PC-3 (cell line): ENCODE measurements around the gene RTP1. TPM values are rescaled to one million over a fixed set of nuclear protein-coding genes. Genes with fewer than 3 reads are reported as not detected.
A peak's percentile ranks its signal among the peaks of the same experiment; 100 is the strongest.

Experiments
- ATAC-seq: fragments of 200-7000 bp; cut with Tn5 transposase; 2 replicates; pipeline ENCODE4 v1.9.1; 2020; ENCODE audit warnings: mild to moderate bottlenecking, moderate library complexity
- BruUV-seq: library from RNA; stranded (reverse); fragments of 400-500 nt; replicated peaks from 2 replicates; lab custom pipeline; 2021; lab: Mats Ljungman, UMichigan
- CTCF ChIA-PET: fragments of 300-600 bp; sonication (Branson Sonifier 250); formaldehyde crosslinking; loops from one replicate; lab custom pipeline; 2022; ENCODE audit warnings: antibody characterized with exemption; lab: Charles Lee
- POLR2A ChIA-PET: fragments of 300-600 bp; sonication (Branson Sonifier 250); formaldehyde crosslinking; loops from one replicate; lab custom pipeline; 2022; ENCODE audit warnings: antibody characterized with exemption; ENCODE audit not compliant: unreplicated experiment; lab: Charles Lee
- DNase-seq: peaks from one replicate; pipeline ENCODE4 v3.0.0-alpha.2; 2015
- H2AFZ ChIP-seq: fragments of 300-600 bp; sonication (generic); 2 replicates; pipeline ENCODE4 v1.6.0; 2016; ENCODE audit warnings: antibody characterized with exemption, low read length
- H3F3A ChIP-seq: fragments of 300-600 bp; sonication (generic); one replicate; pipeline ENCODE4 v1.6.0; 2017; ENCODE audit warnings: antibody characterized with exemption, low read length, control low read depth, mild to moderate bottlenecking; ENCODE audit not compliant: unreplicated experiment
- H3K27ac ChIP-seq: fragments of 300-600 bp; sonication (generic); 2 replicates; pipeline ENCODE4 v1.5.1; 2016; ENCODE audit warnings: mild to moderate bottlenecking, low read length
- H3K27me3 ChIP-seq: fragments of 300-600 bp; sonication (generic); 2 replicates; pipeline ENCODE4 v1.6.1; 2016; ENCODE audit warnings: low read length, mixed read lengths
- H3K36me3 ChIP-seq: fragments of 300-600 bp; sonication (generic); 2 replicates; pipeline ENCODE4 v1.6.1; 2016; ENCODE audit warnings: low read depth, mixed run types, low read length, mixed read lengths
- H3K4me1 ChIP-seq: fragments of 300-600 bp; sonication (generic); 2 replicates; pipeline ENCODE4 v1.5.1; 2016; ENCODE audit warnings: low read length; ENCODE audit not compliant: insufficient read depth
- H3K4me2 ChIP-seq: fragments of 300-600 bp; sonication (generic); 2 replicates; pipeline ENCODE4 v1.6.0; 2016; ENCODE audit warnings: low read length
- H3K4me3 ChIP-seq: fragments of 300-600 bp; sonication (generic); 2 replicates; pipeline ENCODE4 v1.5.1; 2016; ENCODE audit warnings: mild to moderate bottlenecking, low read length, mixed read lengths
- H3K79me2 ChIP-seq: fragments of 300-600 bp; sonication (generic); 2 replicates; pipeline ENCODE4 v1.6.1; 2017; ENCODE audit warnings: low read length, mixed read lengths
- H3K9ac ChIP-seq: fragments of 300-600 bp; sonication (generic); 2 replicates; pipeline ENCODE4 v1.6.0; 2016; ENCODE audit warnings: mild to moderate bottlenecking, low read length
- H3K9me2 ChIP-seq: fragments of 300-600 bp; sonication (generic); replicated peaks from 2 replicates; pipeline ENCODE4 v1.6.1; 2016; ENCODE audit warnings: mixed run types, low read length, mixed read lengths
- H3K9me3 ChIP-seq: fragments of 300-600 bp; sonication (generic); 2 replicates; pipeline ENCODE4 v1.6.1; 2016; ENCODE audit warnings: low read length, mixed read lengths
- H4K20me1 ChIP-seq: fragments of 300-600 bp; sonication (generic); 2 replicates; pipeline ENCODE4 v1.6.1; 2016; ENCODE audit warnings: low read length, mixed read lengths
- CTCF ChIP-seq: fragments of 300-600 bp; sonication (generic); conservative IDR thresholded peaks from 2 replicates; pipeline ENCODE4 v1.5.1; 2017; ENCODE audit warnings: antibody characterized with exemption, low read depth, mild to moderate bottlenecking, low read length
- EZH2 ChIP-seq: fragments of 300-600 bp; sonication (generic); IDR thresholded peaks from one replicate; pipeline ENCODE4 v1.6.1; 2017; ENCODE audit warnings: antibody characterized with exemption, mild to moderate bottlenecking, low read length; ENCODE audit not compliant: unreplicated experiment
- EZH2phosphoT487 ChIP-seq: fragments of 300-600 bp; sonication (generic); IDR thresholded peaks from 2 replicates; pipeline ENCODE4 v1.6.1; 2018; ENCODE audit warnings: mild to moderate bottlenecking, antibody characterized with exemption, low read length, borderline replicate concordance
- intact Hi-C: fragments of 100-400 bp; cut with micrococcal nuclease; formaldehyde crosslinking; loops from 2 replicates; pipeline ENCODE4 v1.9.0; 2023
- total RNA-seq: library from RNA; depleted of rRNA; stranded (reverse); fragments of >200 nt; gene quantifications from 2 replicates; pipeline ENCODE4 v1.2.3, GENCODE V29; 2014

The RTP1 gene
- total RNA-seq, 1 experiment from 2014 or later, result not detected

- H3K4me1 ChIP-seq, result no peaks in the 10 kb centered on the region
- intact Hi-C loops, result no loop called here
- no TSS peak for BruUV-seq
- H3K36me3 ChIP-seq, result no peaks in the 10 kb centered on the region
- ChIA-PET POLR2A (no interaction called here), CTCF (no interaction called here)
- H3K27me3 ChIP-seq, result no peaks in the 10 kb centered on the region; the same call in 1 of the 2 replicates
- no peaks in the 10 kb centered on the region for H3K79me2 ChIP-seq
- no peaks in the 10 kb centered on the region for H3K9me2 ChIP-seq
- TF ChIP-seq EZH2 (no peak), EZH2phosphoT487 (no peak), CTCF (no peak)
- H3K9ac ChIP-seq, result no peak overlapping the region
- no peak overlapping the region for H3K27ac ChIP-seq
- H4K20me1 ChIP-seq, result no peaks in the 10 kb centered on the region
- no peaks in the 10 kb centered on the region for H3F3A ChIP-seq
- no peak overlapping the region for H2AFZ ChIP-seq
- no peak for ATAC-seq
- H3K9me3 ChIP-seq, result no peaks in the 10 kb centered on the region
- H3K4me2 ChIP-seq, result no peak overlapping the region
- H3K4me3 ChIP-seq, result no peak overlapping the region
- no peak for DNase-seq
Measured at GRCh38 chr3:187242435-187242834, 45.1 kb downstream of the RTP1 start.

- no TSS peak for BruUV-seq
- Histone ChIP-seq H3K4me1 (no peaks in the 10 kb centered on the region), H3K4me3 (no peak overlapping the region), H3K4me2 (no peak overlapping the region), H3K9me3 (no peaks in the 10 kb centered on the region), H4K20me1 (no peaks in the 10 kb centered on the region), H3K27me3 (no peaks in the 10 kb centered on the region; the same call in 1 of the 2 replicates), H3F3A (no peaks in the 10 kb centered on the region), H2AFZ (no peak overlapping the region), H3K79me2 (no peaks in the 10 kb centered on the region), H3K9me2 (no peaks in the 10 kb centered on the region), H3K36me3 (no peaks in the 10 kb centered on the region), H3K27ac (no peak overlapping the region), H3K9ac (no peak overlapping the region)
- CTCF ChIA-PET, result no interaction called here
- intact Hi-C loops, result no loop called here
- ATAC-seq (no peak), DNase-seq (no peak)
- POLR2A ChIA-PET, result no interaction called here
- TF ChIP-seq EZH2 (no peak), EZH2phosphoT487 (no peak), CTCF (no peak)
Measured at GRCh38 chr3:187242900-187243299, 45.6 kb downstream of the RTP1 start.

GRCh38 chr3:187243933-187244524, 46.7 kb downstream of the RTP1 start:
- Histone ChIP-seq H4K20me1 (no peaks in the 10 kb centered on the region), H3K27me3 (no peaks in the 10 kb centered on the region; the same call in 1 of the 2 replicates), H3K27ac (no peak overlapping the region), H3K4me2 (no peak overlapping the region), H3K4me3 (no peak overlapping the region), H3K4me1 (no peaks in the 10 kb centered on the region), H3K9ac (no peak overlapping the region), H3K79me2 (no peaks in the 10 kb centered on the region), H3K36me3 (no peaks in the 10 kb centered on the region), H3F3A (no peaks in the 10 kb centered on the region), H3K9me2 (no peaks in the 10 kb centered on the region), H2AFZ (no peak overlapping the region), H3K9me3 (no peaks in the 10 kb centered on the region)
- peak; percentile 7 for DNase-seq
- ChIA-PET CTCF (no interaction called here), POLR2A (no interaction called here)
- no peak for ATAC-seq
- BruUV-seq, result no TSS peak
- TF ChIP-seq EZH2, result no peak
- TF ChIP-seq EZH2phosphoT487, result no peak
- no peak for TF ChIP-seq CTCF
- intact Hi-C loops, result no loop called here
